T-helper 9 cell (primary cell): Measurements from ENCODE around the gene LEO1.

ENCODE experiments used
- DNase-seq: peaks from one replicate; pipeline ENCODE4 v3.0.0-alpha.2; 2020
- total RNA-seq, 2 donors: gene quantifications; one replicate each; lab custom pipeline; 2026; lab: John Stamatoyannopoulos, UW

The LEO1 gene
- total RNA-seq, result 18.3 to 51.3 reads per million in 2 donors

- peak; percentile 77 for DNase-seq
Observed at GRCh38 chr15:51971375-51972133, at the start of gene LEO1. TSS of gene LEO1 (minus strand) at chr15:51971778. CDS start at chr15:51971745, 33 bp downstream.

- peak; percentile 28 for DNase-seq
Observed at GRCh38 chr15:52021128-52021671, 49.6 kb upstream of the LEO1 start.

- DNase-seq, result no peak
Observed at GRCh38 chr15:52020221-52021085, 48.9 kb upstream of the LEO1 start.

- peak; percentile 48 for DNase-seq
Observed at GRCh38 chr15:52019394-52020220, 48.0 kb upstream of the LEO1 start.

- DNase-seq, result peak; percentile 93
Observed at GRCh38 chr15:52018693-52019393, 47.3 kb upstream of the LEO1 start, which contains the start of gene MAPK6. TSS of gene MAPK6 (plus strand) at chr15:52019219. CDS start at chr15:52046461, 27,242 bp downstream.

GRCh38 chr15:52018244-52018643, 46.7 kb upstream of the LEO1 start:
- no peak for DNase-seq

GRCh38 chr15:52016316-52016715, 44.7 kb upstream of the LEO1 start:
- DNase-seq, result no peak

GRCh38 chr15:52014616-52015015, 43.0 kb upstream of the LEO1 start:
- no peak for DNase-seq

- no peak for DNase-seq
Observed at GRCh38 chr15:52013151-52013791, 41.7 kb upstream of the LEO1 start.

GRCh38 chr15:52012210-52012609, 40.6 kb upstream of the LEO1 start:
- no peak for DNase-seq

GRCh38 chr15:52011711-52012144, 40.1 kb upstream of the LEO1 start:
- no peak for DNase-seq

GRCh38 chr15:52010633-52011595, 39.3 kb upstream of the LEO1 start:
- DNase-seq, result no peak

GRCh38 chr15:52008698-52009434, 37.3 kb upstream of the LEO1 start:
- no peak for DNase-seq

- no peak for DNase-seq
Observed at GRCh38 chr15:52008359-52008697, 36.8 kb upstream of the LEO1 start.

- DNase-seq, result no peak
Observed at GRCh38 chr15:52006702-52007340, 35.2 kb upstream of the LEO1 start.

GRCh38 chr15:52005748-52006701, 34.4 kb upstream of the LEO1 start:
- no peak for DNase-seq

GRCh38 chr15:52004806-52005205, 33.2 kb upstream of the LEO1 start:
- DNase-seq, result no peak

GRCh38 chr15:52003710-52004109, 32.1 kb upstream of the LEO1 start:
- DNase-seq, result no peak
